GM10266 (cell line): ENCODE measurements around the gene CDK5RAP3.

ENCODE experiments used
- DNase-seq: peaks from one replicate; pipeline ENCODE4 v3.0.0; 2012; ENCODE audit errors: extremely low spot score
- CTCF ChIP-seq: IDR thresholded peaks from 2 replicates; pipeline ENCODE4 v1.5.1; 2012; ENCODE audit warnings: mild to moderate bottlenecking, low read depth; ENCODE audit not compliant: control insufficient read depth, insufficient read depth; ENCODE audit errors: missing control alignments

The CDK5RAP3 gene

GRCh38 chr17:48021934-48022333 lies 51.0 kb downstream of the CDK5RAP3 start:
- DNase-seq, result no peak

GRCh38 chr17:48022901-48023300 lies 52.0 kb downstream of the CDK5RAP3 start:
- no peak for TF ChIP-seq CTCF
- DNase-seq, result no peak

More at GRCh38 chr17:48021934-48022333, 51.0 kb downstream of the CDK5RAP3 start:
- TF ChIP-seq CTCF, result no peak

GRCh38 chr17:48023400-48024148 lies 52.7 kb downstream of the CDK5RAP3 start:
- no peak for DNase-seq
- peak; percentile 10 for TF ChIP-seq CTCF

GRCh38 chr17:48024149-48025039 lies 53.5 kb downstream of the CDK5RAP3 start:
- TF ChIP-seq CTCF, result no peak
- no peak for DNase-seq

- DNase-seq, result peak; percentile 96
- peak; percentile 91 for TF ChIP-seq CTCF
Measured at GRCh38 chr17:48025040-48025903, 54.4 kb downstream of the CDK5RAP3 start.

GRCh38 chr17:48025904-48026501 lies 55.1 kb downstream of the CDK5RAP3 start:
- peak; percentile 18 for TF ChIP-seq CTCF
- no peak for DNase-seq
